AG04450 (cell line): Measurements from ENCODE around the gene MOCS3. TPM values are rescaled to one million over a fixed set of nuclear protein-coding genes. Genes with fewer than 3 reads are reported as not detected.

Experiments
- CTCF ChIA-PET: fragments of 300-600, 350-600 bp; formaldehyde crosslinking; extraction: SDS; loops from one replicate; lab custom pipeline; 2022; ENCODE audit warnings: antibody characterized with exemption, inconsistent platforms; lab: Charles Lee
- POLR2A ChIA-PET: fragments of 350-600 bp; formaldehyde crosslinking; extraction: SDS; loops from one replicate; lab custom pipeline; 2021; ENCODE audit warnings: antibody characterized with exemption, inconsistent platforms; lab: Yijun Ruan, JAX
- DNase-seq: peaks from one replicate; pipeline ENCODE4 v3.0.0-alpha.2; 2011; ENCODE audit warnings: low read depth, low spot score
- H3K27ac ChIP-seq: one replicate; pipeline ENCODE4 v1.5.1; 2012; ENCODE audit warnings: low read depth, low read length, control low read depth
- H3K27me3 ChIP-seq: one replicate; pipeline ENCODE4 v1.6.0; 2012; ENCODE audit warnings: low read length; ENCODE audit not compliant: control insufficient read depth, insufficient read depth
- H3K4me3 ChIP-seq: 2 replicates; pipeline ENCODE4 v1.5.1; 2011; ENCODE audit warnings: mild to moderate bottlenecking, low read depth, low read length, control low read depth
- H3K9me3 ChIP-seq: 2 replicates; pipeline ENCODE4 v1.5.1; 2012; ENCODE audit warnings: low read length; ENCODE audit not compliant: control insufficient read depth, insufficient read depth
- CTCF ChIP-seq: IDR thresholded peaks from 2 replicates; pipeline ENCODE4 v1.5.1; 2011; ENCODE audit warnings: low read depth, low read length, control low read depth, inconsistent platforms
- polyA plus RNA-seq: library from polyadenylated mRNA; depleted of rRNA; stranded (reverse); fragments of >200 nt; gene quantifications from 2 replicates; pipeline ENCODE4 v1.2.3, GENCODE V29; 2011; rRNA removed

The MOCS3 gene
- polyA plus RNA-seq, 1 experiment, result 3.8 TPM

- Histone ChIP-seq H3K27ac (no peak overlapping the region), H3K4me3 (no peak overlapping the region), H3K9me3 (no peaks in the 10 kb centered on the region), H3K27me3 (no peaks in the 10 kb centered on the region)
- no peak for DNase-seq
- TF ChIP-seq CTCF, result no peak
- CTCF ChIA-PET, result interaction anchor here (0.7 kb wide), 1 partner anchor 298 kb away, joined by 7 read pairs; no protein-coding TSS in a partner anchor
- POLR2A ChIA-PET, result no interaction called here
Observed at GRCh38 chr20:51009303-51010042, 50.9 kb downstream of the MOCS3 start.

DNA sequence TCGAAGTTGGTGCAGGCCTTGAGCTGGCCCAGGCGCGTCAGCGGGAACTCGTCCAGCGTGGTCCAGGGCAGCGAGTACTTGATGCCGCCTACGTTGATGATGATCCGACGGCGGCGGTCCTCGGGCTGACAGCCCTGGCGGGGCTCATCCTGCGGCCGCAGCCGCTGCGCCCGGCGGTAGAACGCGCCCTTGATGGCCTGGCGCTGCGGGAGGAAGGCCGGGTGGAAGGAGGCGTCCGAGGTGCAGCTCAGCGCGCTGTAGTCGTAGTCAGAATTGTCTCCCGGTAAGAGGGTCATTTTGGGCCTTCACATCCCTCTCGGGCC lies 51.4 kb downstream of the MOCS3 start:
- no peak for DNase-seq
- no peak for TF ChIP-seq CTCF
- CTCF ChIA-PET, result interaction anchor here (0.7 kb wide), 1 partner anchor 297 kb away, joined by 7 read pairs; no protein-coding TSS in a partner anchor
- H3K9me3 ChIP-seq, result no peaks in the 10 kb centered on the region
- POLR2A ChIA-PET, result no interaction called here
- no peak overlapping the region for H3K27ac ChIP-seq
- no peak overlapping the region for H3K4me3 ChIP-seq
- H3K27me3 ChIP-seq, result no peaks in the 10 kb centered on the region

DNA sequence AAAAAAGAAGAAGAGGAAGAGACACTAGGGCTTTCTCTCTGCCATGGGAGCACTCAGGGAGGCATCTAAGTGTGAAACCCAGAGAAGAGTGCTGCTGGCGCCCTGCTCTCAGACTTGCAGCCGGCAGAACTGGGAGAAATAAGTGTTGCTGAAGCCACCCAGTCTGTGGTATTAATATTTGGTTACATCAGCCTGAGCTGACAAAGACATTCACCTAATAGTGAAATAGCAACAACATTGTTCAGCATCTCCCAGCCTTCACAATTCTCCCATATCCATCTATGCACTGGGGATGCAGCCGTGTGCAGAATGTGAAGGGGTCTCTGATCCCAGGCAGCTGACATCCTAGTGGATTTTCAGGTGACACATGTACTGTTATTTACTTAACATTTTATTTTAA lies 52.3 kb downstream of the MOCS3 start:
- ChIA-PET POLR2A (no interaction called here), CTCF (no interaction called here)
- Histone ChIP-seq H3K27ac (no peak overlapping the region), H3K9me3 (no peaks in the 10 kb centered on the region; the same call in 1 of the 2 replicates), H3K27me3 (no peaks in the 10 kb centered on the region), H3K4me3 (no peak overlapping the region)
- DNase-seq, result no peak
- no peak for TF ChIP-seq CTCF

DNA sequence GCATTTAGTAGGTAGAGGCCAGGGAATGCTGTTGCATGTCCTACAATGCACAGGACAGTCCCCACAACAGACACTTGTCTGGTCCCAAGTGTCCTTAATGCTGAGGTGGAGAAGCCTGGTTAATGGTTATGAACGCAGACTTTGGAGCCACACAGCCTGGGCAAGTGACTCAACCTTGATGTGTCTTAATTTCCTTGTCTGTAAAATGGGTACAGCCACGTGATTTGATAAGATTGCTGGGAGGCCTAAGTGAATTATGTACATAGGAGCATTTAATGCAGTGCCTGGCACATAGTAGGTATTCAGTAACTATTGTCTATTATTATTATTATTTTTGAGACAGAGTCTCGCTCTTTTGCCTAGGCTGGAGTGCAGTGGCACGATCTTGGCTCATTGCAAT lies 52.9 kb downstream of the MOCS3 start:
- H3K27me3 ChIP-seq, result no peaks in the 10 kb centered on the region
- H3K9me3 ChIP-seq, result no peaks in the 10 kb centered on the region; the same call in 1 of the 2 replicates
- CTCF ChIA-PET, result no interaction called here
- no peak overlapping the region for H3K4me3 ChIP-seq
- POLR2A ChIA-PET, result no interaction called here
- DNase-seq, result no peak
- no peak for TF ChIP-seq CTCF
- H3K27ac ChIP-seq, result no peak overlapping the region

GRCh38 chr20:51012357-51012756 lies 53.7 kb downstream of the MOCS3 start:
- no peak for TF ChIP-seq CTCF
- ChIA-PET POLR2A (no interaction called here), CTCF (interaction anchor here (0.6 to 1.0 kb wide), 2 partner anchors 9 to 295 kb away, joined by 3 to 4 read pairs; no protein-coding TSS in a partner anchor)
- Histone ChIP-seq H3K4me3 (no peak overlapping the region), H3K27ac (no peak overlapping the region), H3K27me3 (no peaks in the 10 kb centered on the region), H3K9me3 (no peaks in the 10 kb centered on the region; the same call in 1 of the 2 replicates)
- no peak for DNase-seq

Other genes starting within 250 kb of the MOCS3 start
- 0.61 and 0.71 TPM in 2 replicates for gene PARD6B, start 227.2 kb upstream of the MOCS3 start, polyA plus RNA-seq
- 37.3 and 37.7 TPM in 2 replicates for gene BCAS4, start 163.8 kb upstream of the MOCS3 start, polyA plus RNA-seq
- 36.8 and 40.5 TPM in 2 replicates for gene ADNP, start 27.4 kb upstream of the MOCS3 start, polyA plus RNA-seq
- gene DPM1, start 286 bp upstream of the MOCS3 start, polyA plus RNA-seq, result 48.6 and 67.5 TPM in 2 replicates
- 16.0 and 20.3 TPM in 2 replicates for gene KCNG1, start 64.3 kb downstream of the MOCS3 start, polyA plus RNA-seq